WTC11 (cell line): ENCODE results near the gene GART.

Source experiments
- CTCF ChIP-seq: fragments of 200-600 bp; IDR thresholded peaks from 2 replicates; pipeline ENCODE4 v1.8.0; 2022; ENCODE audit warnings: antibody characterized with exemption
- E2F5 ChIP-seq: sonication (generic); formaldehyde crosslinking; IDR thresholded peaks from 2 replicates; pipeline ENCODE4 v1.8.1; 2022; ENCODE audit warnings: mild to moderate bottlenecking, moderate library complexity, missing genetic modification reagents
- FOXK1 ChIP-seq: sonication (generic); formaldehyde crosslinking; IDR thresholded peaks from 2 replicates; pipeline ENCODE4 v1.8.0; 2022; ENCODE audit warnings: mild to moderate bottlenecking, moderate library complexity, missing genetic modification reagents
- IRF1 ChIP-seq: sonication (generic); formaldehyde crosslinking; IDR thresholded peaks from 2 replicates; pipeline ENCODE4 v1.8.0; 2023; ENCODE audit warnings: missing genetic modification reagents
- MAX ChIP-seq: sonication (generic); formaldehyde crosslinking; IDR thresholded peaks from 2 replicates; pipeline ENCODE4 v1.8.0; 2022; ENCODE audit warnings: mild to moderate bottlenecking, missing genetic modification reagents
- NR1H2 ChIP-seq: sonication (generic); formaldehyde crosslinking; IDR thresholded peaks from 2 replicates; pipeline ENCODE4 v1.9.0; 2021; ENCODE audit warnings: mild to moderate bottlenecking, moderate library complexity, missing genetic modification reagents
- TCF7 ChIP-seq: sonication (generic); formaldehyde crosslinking; IDR thresholded peaks from 2 replicates; pipeline ENCODE4 v1.8.0; 2022; ENCODE audit warnings: mild to moderate bottlenecking, low read depth, missing genetic modification reagents, moderate library complexity
- ZMAT4 ChIP-seq: fragments of 250-450 bp; sonication (Bioruptor Pico); IDR thresholded peaks from 2 replicates; pipeline ENCODE4 v1.9.0; 2021; ENCODE audit warnings: mild to moderate bottlenecking
- ZNF281 ChIP-seq: sonication (generic); formaldehyde crosslinking; IDR thresholded peaks from 2 replicates; pipeline ENCODE4 v1.8.0; 2023; ENCODE audit warnings: mild to moderate bottlenecking, missing genetic modification reagents

GRCh38 chr21:33522953-33523349 lies 19.0 kb downstream of the GART start:
- no peak for TF ChIP-seq TCF7 (CRISPR knock-in tag)
- TF ChIP-seq ZMAT4, result no peak
- TF ChIP-seq CTCF, result no peak
- TF ChIP-seq NR1H2 (CRISPR knock-in tag), result no peak
- TF ChIP-seq ZNF281 (CRISPR knock-in tag), result no peak
- no peak for TF ChIP-seq MAX (CRISPR knock-in tag)
- TF ChIP-seq E2F5 (CRISPR knock-in tag), result no peak
- no peak for TF ChIP-seq IRF1 (CRISPR knock-in tag)
- TF ChIP-seq FOXK1 (CRISPR knock-in tag), result no peak
